ENCODE data around the gene ARHGEF3. TPM values are rescaled to one million over a fixed set of nuclear protein-coding genes. Genes with fewer than 3 reads are reported as not detected.

The ARHGEF3 gene
- total RNA-seq, 1 experiment from 2014 or later, result 4.4 TPM

GRCh38 chr3:56795097-56795828 lies 6.5 kb downstream of the ARHGEF3 start:
- Histone ChIP-seq H3K23ac (ENCODE audit: insufficient read length, low read depth, low read length) (no peak overlapping the region), H2BK15ac (ENCODE audit: low read depth, low read length) (no peak overlapping the region), H2BK120ac (ENCODE audit: low read depth, low read length, poor library complexity, severe bottlenecking) (no peak overlapping the region), H3K27me3 (ENCODE audit: insufficient read depth, low read length) (no peaks in the 10 kb centered on the region), H3K4me1 (ENCODE audit: insufficient read depth, low read length) (no peaks in the 10 kb centered on the region), H3K14ac (ENCODE audit: insufficient read depth, low read length) (no peak overlapping the region), H2AFZ (ENCODE audit: low read length) (no peak overlapping the region), H2BK12ac (ENCODE audit: insufficient read length, low read depth, low read length) (no peak overlapping the region), H2AK5ac (ENCODE audit: insufficient read length, low read length) (no peak overlapping the region), H2BK20ac (ENCODE audit: low read depth, low read length, poor library complexity, severe bottlenecking) (no peak overlapping the region), H3K79me2 (ENCODE audit: insufficient read depth, low read length) (no peaks in the 10 kb centered on the region), H3K4ac (ENCODE audit: low read depth, low read length) (no peak overlapping the region), H3K9me3 (ENCODE audit: control insufficient read depth, low read depth, low read length) (no peaks in the 10 kb centered on the region), H3K18ac (ENCODE audit: insufficient read length, low read depth, low read length) (no peak overlapping the region), H3K79me1 (ENCODE audit: insufficient read depth, low read depth, low read length, poor library complexity, severe bottlenecking) (no peaks in the 10 kb centered on the region), H4K91ac (ENCODE audit: insufficient read length, low read depth, low read length) (no peak overlapping the region), H4K8ac (replicated peaks; ENCODE audit: insufficient read length, low read depth, low read length) (no peak overlapping the region), H3K56ac (ENCODE audit: insufficient read length, low read depth, low read length) (no peak overlapping the region), H4K5ac (ENCODE audit: insufficient read length, low read depth, low read length) (no peak overlapping the region), H3K4me2 (ENCODE audit: insufficient read depth, insufficient read length, low read length) (no peak overlapping the region), H3K27ac (ENCODE audit: insufficient read length, low read depth, low read length) (no peak overlapping the region), H2BK5ac (ENCODE audit: insufficient read length, low read length) (no peak overlapping the region), H3K9ac (ENCODE audit: extremely low read depth, insufficient read length, low read length) (no peak overlapping the region), H3K23me2 (ENCODE audit: insufficient read length, low read depth, low read length, poor library complexity, severe bottlenecking) (no peaks in the 10 kb centered on the region), H4K20me1 (ENCODE audit: control insufficient read depth, insufficient read depth, insufficient read length) (no peaks in the 10 kb centered on the region), H3T11ph (ENCODE audit: low read length) (no peak overlapping the region)
- H3K9me3 Mint-ChIP-seq, result no peaks in the 10 kb centered on the region
- TF ChIP-seq CTCF (conservative IDR thresholded peaks at IDR 0.05), result no peak
- H3K36me3 Mint-ChIP-seq (ENCODE audit: insufficient read depth in 1 of 3, low read depth in 3 of 3), result peaks cover 0 to 4% (median 0%) of the 10 kb centered on the region in 3 experiments; a peak in 1 of 7 replicates
- H3K27me3 Mint-ChIP-seq (ENCODE audit: low read depth), result peaks cover 2% of the 10 kb centered on the region
- WGBS (ENCODE audit: extremely low coverage, insufficient read length, low lambda C conversion rate), result no CpG with 5 or more reads among the region's 7 CpGs
- H3K4me1 Mint-ChIP-seq, result peaks cover 2 to 4% of the 10 kb centered on the region in 2 experiments
- no peak overlapping the region for H3K4me3 Mint-ChIP-seq
- 0 out of 7 replicates have a peak overlapping the region, but pooled peaks of 1 of the 3 experiments have one; percentile 66 for H3K27ac Mint-ChIP-seq
- no peak for DNase-seq
